AG04450 (cell line): ENCODE measurements around the gene SAV1. TPM values are rescaled to one million over a fixed set of nuclear protein-coding genes. Genes with fewer than 3 reads are reported as not detected.

Experiments
- CTCF ChIA-PET: fragments of 300-600, 350-600 bp; formaldehyde crosslinking; extraction: SDS; loops from one replicate; lab custom pipeline; 2022; ENCODE audit warnings: antibody characterized with exemption, inconsistent platforms; lab: Charles Lee
- POLR2A ChIA-PET: fragments of 350-600 bp; formaldehyde crosslinking; extraction: SDS; loops from one replicate; lab custom pipeline; 2021; ENCODE audit warnings: antibody characterized with exemption, inconsistent platforms; lab: Yijun Ruan, JAX
- DNase-seq: peaks from one replicate; pipeline ENCODE4 v3.0.0-alpha.2; 2011; ENCODE audit warnings: low read depth, low spot score
- H3K27ac ChIP-seq: one replicate; pipeline ENCODE4 v1.5.1; 2012; ENCODE audit warnings: low read depth, low read length, control low read depth
- H3K27me3 ChIP-seq: one replicate; pipeline ENCODE4 v1.6.0; 2012; ENCODE audit warnings: low read length; ENCODE audit not compliant: control insufficient read depth, insufficient read depth
- H3K4me3 ChIP-seq: 2 replicates; pipeline ENCODE4 v1.5.1; 2011; ENCODE audit warnings: mild to moderate bottlenecking, low read depth, low read length, control low read depth
- H3K9me3 ChIP-seq: 2 replicates; pipeline ENCODE4 v1.5.1; 2012; ENCODE audit warnings: low read length; ENCODE audit not compliant: control insufficient read depth, insufficient read depth
- CTCF ChIP-seq: IDR thresholded peaks from 2 replicates; pipeline ENCODE4 v1.5.1; 2011; ENCODE audit warnings: low read depth, low read length, control low read depth, inconsistent platforms
- polyA plus RNA-seq: library from polyadenylated mRNA; depleted of rRNA; stranded (reverse); fragments of >200 nt; gene quantifications from 2 replicates; pipeline ENCODE4 v1.2.3, GENCODE V29; 2011

The SAV1 gene
- polyA plus RNA-seq, 1 experiment = 33.8 TPM

- CTCF ChIA-PET = interaction anchor here (0.6 to 1.5 kb wide), 5 partner anchors 28 to 207 kb away, joined by 3 to 4 read pairs (median 3); no protein-coding TSS in a partner anchor
- Histone ChIP-seq H3K9me3 (no peaks in the 10 kb centered on the region), H3K4me3 (no peak overlapping the region), H3K27ac (no peak overlapping the region), H3K27me3 (no peaks in the 10 kb centered on the region)
- TF ChIP-seq CTCF = no peak
- POLR2A ChIA-PET = interaction anchor here (1.4 kb wide), 1 partner anchor 10 kb away, joined by 4 read pairs; the partner anchor contains the start of gene SAV1
- no peak for DNase-seq
Observed at GRCh38 chr14:50658203-50658602, 9.9 kb downstream of the SAV1 start.

- no peaks in the 10 kb centered on the region for H3K27me3 ChIP-seq
- H3K27ac ChIP-seq = no peak overlapping the region
- TF ChIP-seq CTCF = no peak
- ChIA-PET POLR2A (interaction anchor here (1.4 kb wide), 1 partner anchor 11 kb away, joined by 4 read pairs; the partner anchor contains the start of gene SAV1), CTCF (interaction anchor here (1.2 to 1.5 kb wide), 4 partner anchors 27 to 118 kb away, joined by 3 to 4 read pairs (median 4); no protein-coding TSS in a partner anchor)
- H3K9me3 ChIP-seq = no peaks in the 10 kb centered on the region
- DNase-seq = no peak
- no peak overlapping the region for H3K4me3 ChIP-seq
Observed at GRCh38 chr14:50657753-50658152, 10.4 kb downstream of the SAV1 start.

GRCh38 chr14:50656776-50657175, 11.3 kb downstream of the SAV1 start:
- Histone ChIP-seq H3K4me3 (no peak overlapping the region), H3K9me3 (no peaks in the 10 kb centered on the region), H3K27ac (no peak overlapping the region), H3K27me3 (no peaks in the 10 kb centered on the region)
- no peak for TF ChIP-seq CTCF
- ChIA-PET POLR2A (interaction anchor here (0.6 kb wide), 1 partner anchor 471 kb away, joined by 4 read pairs; no protein-coding TSS in a partner anchor), CTCF (interaction anchor here (0.7 to 1.5 kb wide), 2 partner anchors 20 to 56 kb away, joined by 3 read pairs; no protein-coding TSS in a partner anchor)
- no peak for DNase-seq

GRCh38 chr14:50649691-50650090, 18.4 kb downstream of the SAV1 start:
- ChIA-PET CTCF (interaction anchor here (1.3 to 1.9 kb wide), 3 partner anchors 65 to 124 kb away, joined by 4 to 6 read pairs (median 5); no protein-coding TSS in a partner anchor), POLR2A (interaction anchor here (1.2 kb wide), 1 partner anchor 113 kb away, joined by 3 read pairs; no protein-coding TSS in a partner anchor)
- no peaks in the 10 kb centered on the region; the same call in 1 of the 2 replicates for H3K9me3 ChIP-seq
- no peak overlapping the region for H3K27ac ChIP-seq
- no peak for DNase-seq
- H3K4me3 ChIP-seq = no peak overlapping the region
- H3K27me3 ChIP-seq = no peaks in the 10 kb centered on the region
- TF ChIP-seq CTCF = no peak

GRCh38 chr14:50647753-50648152, 20.4 kb downstream of the SAV1 start:
- ChIA-PET CTCF (no interaction called here), POLR2A (interaction anchor here (0.7 kb wide), 1 partner anchor 19 kb away, joined by 5 read pairs; no protein-coding TSS in a partner anchor)
- Histone ChIP-seq H3K27ac (no peak overlapping the region), H3K4me3 (no peak overlapping the region), H3K27me3 (no peaks in the 10 kb centered on the region), H3K9me3 (no peaks in the 10 kb centered on the region; the same call in 1 of the 2 replicates)
- no peak for TF ChIP-seq CTCF
- DNase-seq = no peak
